Suprapubic skin (tissue), 3 donors: ENCODE data around the gene UGT2B11.
"Not testable (repeated sequence)": the region's sequence is repeated elsewhere in the genome, so short reads cannot be mapped to it uniquely, and the experiment has no call there.

Experiments used
- POLR2AphosphoS5 ChIP-seq, 3 donors: sonication (generic); formaldehyde crosslinking; IDR thresholded peaks; one replicate each; pipeline ENCODE4 v1.6.1; 2017; ENCODE audit warnings: antibody characterized with exemption in 3 of 3
- TF ChIP-seq, protein P1 (sequence below), 2 donors: fragments of 200-600 bp in 1 of 2; fragments of 450-650 bp in 1 of 2; sonication (generic) in 1 of 2; IDR thresholded peaks; one replicate each; pipeline ENCODE4 v1.5.1; 2016 to 2019; ENCODE audit warnings: antibody characterized with exemption in 2 of 2, mild to moderate bottlenecking in 1 of 2, moderate library complexity in 1 of 2

DNA sequence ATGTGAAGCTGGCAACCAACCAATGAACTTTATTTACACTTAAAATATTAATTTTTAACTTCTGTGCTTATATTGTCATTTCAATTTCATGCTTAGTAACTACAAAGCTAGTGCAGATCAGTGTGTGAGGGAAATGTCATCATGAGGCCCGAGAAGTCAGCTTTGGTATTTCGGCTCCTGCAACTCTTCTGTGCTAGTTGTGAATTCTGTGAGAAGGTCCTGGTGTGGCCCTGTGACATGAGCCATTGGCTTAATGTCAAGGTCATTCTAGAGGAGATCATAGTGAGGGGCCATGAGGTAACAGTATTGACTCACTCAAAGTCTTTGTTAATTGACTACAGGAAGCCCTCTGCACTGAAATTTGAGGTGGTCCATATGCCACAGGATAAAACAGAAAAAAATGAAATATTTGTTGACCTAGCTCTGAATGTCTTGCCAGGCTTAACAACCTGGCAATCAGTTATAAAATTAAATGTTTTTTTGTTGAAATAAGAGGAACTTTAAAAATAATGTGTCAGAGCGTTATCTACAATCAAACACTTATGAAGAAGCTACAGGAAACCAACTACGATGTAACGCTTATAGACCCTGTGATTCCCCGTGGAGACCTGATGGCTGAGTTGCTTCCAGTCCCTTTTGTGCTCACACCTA lies 32.9 kb downstream of the UGT2B11 start:
- TF ChIP-seq, protein P1, sequence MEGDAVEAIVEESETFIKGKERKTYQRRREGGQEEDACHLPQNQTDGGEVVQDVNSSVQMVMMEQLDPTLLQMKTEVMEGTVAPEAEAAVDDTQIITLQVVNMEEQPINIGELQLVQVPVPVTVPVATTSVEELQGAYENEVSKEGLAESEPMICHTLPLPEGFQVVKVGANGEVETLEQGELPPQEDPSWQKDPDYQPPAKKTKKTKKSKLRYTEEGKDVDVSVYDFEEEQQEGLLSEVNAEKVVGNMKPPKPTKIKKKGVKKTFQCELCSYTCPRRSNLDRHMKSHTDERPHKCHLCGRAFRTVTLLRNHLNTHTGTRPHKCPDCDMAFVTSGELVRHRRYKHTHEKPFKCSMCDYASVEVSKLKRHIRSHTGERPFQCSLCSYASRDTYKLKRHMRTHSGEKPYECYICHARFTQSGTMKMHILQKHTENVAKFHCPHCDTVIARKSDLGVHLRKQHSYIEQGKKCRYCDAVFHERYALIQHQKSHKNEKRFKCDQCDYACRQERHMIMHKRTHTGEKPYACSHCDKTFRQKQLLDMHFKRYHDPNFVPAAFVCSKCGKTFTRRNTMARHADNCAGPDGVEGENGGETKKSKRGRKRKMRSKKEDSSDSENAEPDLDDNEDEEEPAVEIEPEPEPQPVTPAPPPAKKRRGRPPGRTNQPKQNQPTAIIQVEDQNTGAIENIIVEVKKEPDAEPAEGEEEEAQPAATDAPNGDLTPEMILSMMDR (IDR thresholded peaks at IDR 0.05), result not testable (repeated sequence)
- TF ChIP-seq POLR2AphosphoS5 (IDR thresholded peaks at IDR 0.05), result not testable (repeated sequence)
